Posterior vena cava (tissue), 2 donors: ENCODE measurements around the gene MAP3K5. TPM values are rescaled to one million over a fixed set of nuclear protein-coding genes. Genes with fewer than 3 reads are reported as not detected.
"Not testable (repeated sequence)": the region's sequence is repeated elsewhere in the genome, so short reads cannot be mapped to it uniquely, and the experiment has no call there.

ENCODE experiments used
- DNase-seq: peaks from one replicate; pipeline ENCODE4 v3.0.0-alpha.2; 2020; ENCODE audit warnings: low spot score
- intact Hi-C, 2 donors: fragments of 100-400 bp; cut with DNase I; formaldehyde crosslinking; loops; one replicate each; pipeline versions ENCODE4 v1.14.1 to v1.14.2; 2022 to 2023
- total RNA-seq, 2 donors: library from RNA; stranded (reverse); fragmentation: NEBNext Ultra II Directional; extraction: Animal tissue kit (Norgen Biotek cat#: 25700); gene quantifications; one replicate each; pipeline ENCODE4 v1.2.1, GENCODE V29; 2021
- donor health status: DM: yes; HTN: yes; CAD: no.
- donor health status: DM: yes; HTN: yes; CAD: no.

The MAP3K5 gene
- total RNA-seq, 2 donors from 2014 or later = 15.0 to 16.4 TPM

GRCh38 chr6:136798044-136798443, 5.8 kb upstream of the MAP3K5 start:
- DNase-seq = no peak
- intact Hi-C loops = loop anchor here in 1 of 2 donors (10.0 kb wide), 1 partner anchor 213 kb away; no protein-coding TSS in a partner anchor

DNA sequence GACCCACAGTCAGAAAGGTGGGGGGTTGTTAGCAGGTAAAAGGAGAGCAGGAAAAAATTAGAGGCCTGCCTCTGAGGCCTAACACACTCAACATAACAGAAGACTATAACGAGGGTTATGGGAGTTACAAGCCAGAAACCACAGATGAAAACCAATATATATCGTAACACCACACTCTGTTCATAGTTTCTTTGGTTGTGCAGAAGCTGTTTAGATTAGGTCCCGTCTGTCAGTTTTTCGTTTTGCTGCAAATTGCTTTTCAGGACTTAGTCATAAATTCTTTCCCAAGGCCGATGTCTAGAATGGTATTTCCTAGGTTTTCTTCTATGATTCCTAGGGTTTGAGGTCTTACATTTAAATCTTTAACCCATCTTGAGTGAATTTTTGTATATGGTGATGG, 3.7 kb upstream of the MAP3K5 start:
- no peak for DNase-seq
- intact Hi-C loops = loop anchor here in 1 of 2 donors (10.0 kb wide), 1 partner anchor 211 kb away; no protein-coding TSS in a partner anchor

DNA sequence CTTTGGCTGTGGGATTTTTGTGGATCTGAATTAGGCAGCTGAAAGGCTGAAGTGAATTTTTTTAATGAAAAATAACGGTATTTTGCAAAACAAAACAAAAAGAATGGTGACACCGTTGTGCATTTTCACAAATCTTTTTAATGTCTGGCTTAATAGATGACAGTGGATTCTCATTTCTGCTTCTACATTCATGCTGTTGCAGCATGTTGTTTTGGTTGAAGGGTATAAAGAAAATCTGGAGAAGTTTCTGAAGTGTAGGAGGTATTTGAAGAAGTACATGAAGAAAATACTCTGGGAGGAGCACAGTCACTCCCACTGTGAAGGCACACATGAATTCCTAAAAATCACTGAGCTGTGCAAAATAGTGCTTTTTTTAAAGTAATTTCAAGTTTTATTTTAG, 3.1 kb upstream of the MAP3K5 start:
- intact Hi-C loops = loop anchor here in 1 of 2 donors (10.0 kb wide), 1 partner anchor 211 kb away; no protein-coding TSS in a partner anchor
- DNase-seq = no peak

- no peak for DNase-seq
- intact Hi-C loops = loop anchor here (2.0 to 10.0 kb wide), 5 partner anchors 146 to 1321 kb away; no protein-coding TSS in a partner anchor
These were observed 1.1 kb upstream of the MAP3K5 start for GRCh38 chr6:136793363-136793762.

GRCh38 chr6:136792095-136792409, 225 bp downstream of the MAP3K5 start:
- intact Hi-C loops = loop anchor here (2.0 to 10.0 kb wide), 5 partner anchors 145 to 1320 kb away; no protein-coding TSS in a partner anchor

GRCh38 chr6:136791296-136792094, 782 bp downstream of the MAP3K5 start:
- intact Hi-C loops = loop anchor here (2.0 to 10.0 kb wide), 5 partner anchors 144 to 1319 kb away; no protein-coding TSS in a partner anchor

More at GRCh38 chr6:136792095-136792409, 225 bp downstream of the MAP3K5 start:
- DNase-seq = no peak

GRCh38 chr6:136790411-136791295, 1.6 kb downstream of the MAP3K5 start:
- intact Hi-C loops = loop anchor here (5.0 to 10.0 kb wide), 4 partner anchors 143 to 1318 kb away; no protein-coding TSS in a partner anchor
- DNase-seq = no peak

More at GRCh38 chr6:136791296-136792094, 782 bp downstream of the MAP3K5 start:
- peak; percentile 92 for DNase-seq

- intact Hi-C loops, DNase-seq: not testable (repeated sequence)
These were observed 2.8 kb downstream of the MAP3K5 start for GRCh38 chr6:136789440-136789839.

DNA sequence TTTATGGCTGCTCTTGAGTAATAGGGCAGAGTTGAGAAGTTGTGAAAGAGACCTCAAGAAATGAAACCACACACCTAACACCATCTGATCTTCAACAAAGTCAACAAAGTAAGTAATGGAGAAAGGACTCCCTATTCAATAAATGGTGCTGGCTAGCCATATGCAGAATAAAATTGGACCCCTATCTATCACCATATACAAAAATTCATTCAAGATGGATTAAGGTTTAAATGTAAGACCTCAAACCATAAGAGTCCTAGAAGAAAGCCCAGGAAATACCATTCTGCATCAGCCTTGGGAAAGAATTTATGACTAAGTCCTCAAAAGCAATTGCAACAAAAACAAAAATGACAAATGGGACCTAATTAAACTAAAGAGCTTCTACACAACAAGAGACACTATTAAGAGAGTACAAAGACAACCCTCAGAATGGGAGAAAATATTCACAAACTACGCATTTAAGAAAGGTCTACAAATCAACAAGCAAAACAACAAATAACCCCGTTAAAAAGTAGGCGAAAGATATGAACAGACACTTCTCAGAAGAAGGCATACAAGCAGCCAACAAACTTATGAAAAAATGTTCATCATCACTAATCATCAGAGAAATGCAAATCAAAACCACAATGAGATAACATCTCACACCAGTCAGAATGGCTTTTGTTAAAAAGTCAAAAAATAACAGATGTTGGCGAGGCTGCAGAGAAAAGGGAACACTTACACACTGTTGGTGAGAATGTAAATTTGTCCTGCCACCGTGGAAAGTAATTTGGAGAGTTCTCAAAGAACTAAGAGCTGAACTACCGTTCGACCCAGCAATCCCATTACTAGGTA, 4.0 kb downstream of the MAP3K5 start:
- no peak for DNase-seq
- intact Hi-C loops = no loop called here

DNA sequence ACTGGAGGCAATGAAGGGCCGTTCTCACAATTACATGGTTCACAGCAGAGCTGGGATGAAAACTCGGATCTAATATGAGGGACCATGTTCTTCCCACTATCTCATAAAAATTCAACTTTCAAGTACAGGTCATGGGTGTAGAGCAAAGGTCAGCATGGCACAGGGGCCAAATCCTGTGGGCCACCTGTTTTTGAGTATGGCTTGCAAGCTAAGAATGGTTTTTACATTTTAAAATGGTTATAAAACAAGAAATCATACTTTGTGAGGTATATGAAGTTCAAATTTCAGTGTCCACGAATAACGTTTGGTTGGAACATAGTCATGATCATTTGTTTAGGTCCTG, 4.6 kb downstream of the MAP3K5 start:
- intact Hi-C loops = no loop called here
- no peak for DNase-seq

DNA sequence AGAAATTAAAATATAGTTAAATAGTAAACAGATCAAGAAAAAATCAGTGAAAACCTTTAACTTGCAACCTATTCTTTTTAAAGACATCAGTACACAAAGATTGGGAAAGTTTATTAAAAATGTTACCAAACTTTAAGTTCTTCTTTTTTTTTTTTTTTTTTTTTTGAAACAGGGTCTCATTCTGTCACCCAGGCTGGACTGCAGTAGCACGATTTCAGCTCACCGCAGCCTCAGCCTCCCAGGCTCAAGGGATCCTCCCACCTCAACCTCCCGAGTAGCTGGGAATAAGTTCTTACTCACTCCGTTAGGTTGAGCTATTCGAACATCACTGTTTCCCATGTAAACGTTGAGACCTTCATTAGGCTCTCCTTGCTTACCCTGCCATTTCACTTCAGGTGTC, 5.6 kb downstream of the MAP3K5 start:
- DNase-seq = no peak
- intact Hi-C loops = no loop called here

GRCh38 chr6:136784910-136785746, 7.1 kb downstream of the MAP3K5 start:
- DNase-seq = peak; percentile 84
- intact Hi-C loops = no loop called here

GRCh38 chr6:136784271-136784664, 8.0 kb downstream of the MAP3K5 start:
- no peak for DNase-seq
- intact Hi-C loops = no loop called here

- DNase-seq = no peak
- intact Hi-C loops = no loop called here
These were observed 8.6 kb downstream of the MAP3K5 start for GRCh38 chr6:136783495-136784270.

DNA sequence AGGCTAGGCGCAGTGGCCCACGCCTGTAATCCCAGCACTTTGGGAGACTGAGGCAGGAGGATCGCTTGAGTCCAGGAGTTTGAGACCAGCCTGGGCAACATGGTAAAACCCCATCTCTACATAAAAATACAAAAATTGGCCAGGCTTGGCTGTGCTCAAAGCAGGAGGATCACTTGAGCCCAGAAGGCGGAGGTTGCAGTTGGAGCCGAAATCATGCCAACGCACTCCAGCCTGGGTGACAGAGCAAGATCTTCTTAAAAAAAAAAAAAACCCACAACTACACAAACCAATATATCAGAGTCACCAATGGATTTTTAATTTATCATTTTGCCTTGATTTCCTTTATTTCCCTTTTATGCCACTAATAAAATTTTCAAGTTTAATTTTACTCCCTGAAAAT, 9.3 kb downstream of the MAP3K5 start:
- intact Hi-C loops = no loop called here
- DNase-seq = no peak

DNA sequence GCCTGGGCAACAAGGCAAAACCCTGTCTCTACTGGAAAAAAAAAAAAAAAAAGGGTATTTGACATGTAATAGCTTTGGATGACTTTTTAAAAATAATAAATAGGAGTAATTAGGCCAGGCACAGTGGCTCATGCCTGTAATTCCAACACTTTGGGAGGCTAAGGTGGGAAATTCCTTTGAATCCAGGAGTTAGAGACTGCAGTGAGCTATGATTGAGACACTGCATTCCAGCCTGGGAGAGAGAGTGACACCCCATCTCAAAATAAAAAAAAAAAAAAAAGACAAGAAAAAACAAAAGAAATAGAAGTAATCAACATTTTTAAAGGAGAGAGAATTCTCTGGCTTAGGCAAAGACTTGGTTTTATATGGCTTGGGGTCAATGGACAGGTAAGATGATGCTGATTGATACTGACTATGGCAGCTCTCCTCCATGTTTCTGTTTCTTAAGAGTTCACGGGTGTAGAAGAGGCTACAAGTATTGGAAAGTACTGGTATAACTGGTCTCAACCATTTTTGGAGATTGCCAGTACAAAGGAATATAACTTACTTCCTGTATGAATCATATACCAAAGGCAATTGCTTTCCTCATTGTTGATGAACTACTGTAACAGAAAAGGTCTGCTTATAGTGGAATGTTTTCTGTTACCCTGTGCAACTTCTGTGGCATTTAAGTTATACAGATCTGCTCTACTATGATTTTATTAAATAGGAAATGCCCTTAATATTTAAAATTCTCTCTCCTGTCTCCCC, 10.1 kb downstream of the MAP3K5 start:
- intact Hi-C loops = no loop called here

DNA sequence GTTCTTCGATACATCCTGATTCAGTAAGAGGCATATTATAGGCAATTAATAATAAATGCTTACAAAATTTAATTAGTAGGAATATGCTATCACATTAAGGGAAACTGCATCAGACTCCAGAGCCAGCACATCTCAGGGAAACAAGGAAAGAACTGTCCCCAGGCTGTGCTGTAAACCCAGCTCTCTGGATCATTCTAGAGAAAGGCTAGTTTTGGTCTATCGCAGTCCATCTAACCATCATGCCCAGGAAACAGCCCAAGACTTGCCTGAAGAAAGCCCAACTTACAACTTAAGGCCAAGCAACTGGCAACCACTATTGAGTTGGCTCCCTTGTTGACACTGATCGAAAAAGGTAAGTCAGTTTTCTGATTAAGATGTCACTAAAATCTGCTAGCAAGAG, 11.3 kb downstream of the MAP3K5 start:
- no peak for DNase-seq
- intact Hi-C loops = no loop called here

More for the DNA sequence above, 10.1 kb downstream of the MAP3K5 start:
- DNase-seq = no peak
